ENCODE results near the gene ABO. TPM values are rescaled to one million over a fixed set of nuclear protein-coding genes. Genes with fewer than 3 reads are reported as not detected.
"Not testable (repeated sequence)": the region's sequence is repeated elsewhere in the genome, so short reads cannot be mapped to it uniquely, and the experiment has no call there.

The ABO gene
- total RNA-seq, 2 donors from 2014 or later, result not detected

DNA sequence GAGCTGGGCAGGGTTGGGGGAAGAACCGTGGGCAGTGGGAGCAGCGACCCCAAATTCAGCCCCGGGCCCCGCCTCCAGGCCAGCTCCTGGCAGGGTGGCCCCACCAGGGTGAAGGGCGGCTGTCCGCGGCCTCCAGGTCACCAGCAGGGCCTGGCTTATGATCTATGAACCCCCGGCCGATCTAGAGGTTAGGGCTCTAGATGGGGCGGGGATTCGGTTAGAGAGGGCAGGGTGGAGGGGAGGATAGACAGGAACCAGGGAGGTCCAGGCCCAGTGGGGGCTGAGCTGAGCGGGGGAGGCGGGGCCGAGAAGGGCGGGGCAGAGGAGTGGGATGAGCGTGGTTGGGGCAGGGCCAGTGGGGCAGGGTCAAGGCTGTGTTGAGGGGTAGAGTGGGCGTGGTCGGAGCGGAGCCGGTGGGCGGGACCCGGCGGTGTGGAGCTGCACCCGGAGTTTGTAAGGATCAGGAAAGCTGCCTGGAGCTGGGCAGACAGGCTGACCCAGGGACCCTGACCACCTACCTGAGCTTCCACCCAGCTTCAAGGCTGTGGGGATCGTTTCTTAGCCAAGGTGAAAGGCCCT, 36.6 kb downstream of the ABO start:
- DNase-seq (ENCODE audit: low spot score in 2 of 2) (peak in 1 of 2 donors; percentile 33), ATAC-seq (peak; percentile 64 to 79)
- Mint-ChIP-seq H3K9me3 (no peaks in the 10 kb centered on the region), H3K27ac (no peak overlapping the region), H3K36me3 (no peaks in the 10 kb centered on the region)

DNA sequence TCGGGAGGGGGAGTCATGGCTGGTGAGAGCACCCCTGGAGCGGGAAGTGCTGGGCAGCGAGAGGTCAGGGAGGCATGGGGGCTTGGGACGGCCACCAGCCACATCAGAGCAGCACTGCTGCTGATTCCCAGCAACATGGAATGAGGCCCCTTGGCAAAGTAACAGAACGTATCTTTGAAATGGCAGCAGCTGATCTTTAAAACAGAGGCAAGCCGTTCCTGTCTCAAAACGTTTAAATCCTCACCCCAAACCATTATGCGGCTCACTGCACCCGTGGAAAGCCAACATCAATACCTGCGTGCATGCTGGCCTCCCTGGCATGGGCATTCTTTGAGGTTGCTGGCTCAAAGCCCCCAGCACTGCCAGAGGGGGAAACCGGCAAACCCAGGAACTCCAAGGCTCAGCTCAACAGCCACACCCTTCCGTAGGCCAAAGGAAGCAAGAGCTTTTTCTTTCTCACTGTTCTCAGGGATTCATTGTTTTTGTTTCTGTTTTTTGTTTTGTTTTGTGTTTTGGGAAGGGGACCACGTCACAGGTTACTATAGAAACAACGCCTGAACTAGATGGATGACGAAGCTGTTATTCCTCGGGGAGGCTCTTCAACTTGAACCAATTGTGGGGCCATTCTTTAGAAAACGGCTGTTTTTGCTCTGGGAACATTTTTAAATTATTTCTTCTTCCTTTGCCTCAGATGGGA, 37.8 kb downstream of the ABO start:
- no peaks in the 10 kb centered on the region for H3K9me3 Mint-ChIP-seq
- H3K27ac Mint-ChIP-seq, result no peak overlapping the region
- ATAC-seq (no peak), DNase-seq (ENCODE audit: low spot score in 2 of 2) (no peak)
- H3K36me3 Mint-ChIP-seq, result no peaks in the 10 kb centered on the region

- not testable (repeated sequence) for H3K27ac Mint-ChIP-seq; ATAC-seq; DNase-seq (ENCODE audit: low spot score in 2 of 2); H3K9me3 Mint-ChIP-seq; H3K36me3 Mint-ChIP-seq
These were observed 38.5 kb downstream of the ABO start for GRCh38 chr9:133236291-133237034.

- Mint-ChIP-seq H3K36me3 (no peaks in the 10 kb centered on the region), H3K9me3 (no peaks in the 10 kb centered on the region), H3K27ac (no peak overlapping the region)
- DNase-seq (ENCODE audit: low spot score in 2 of 2) (no peak), ATAC-seq (no peak)
These were observed 39.3 kb downstream of the ABO start for GRCh38 chr9:133235549-133236222.

DNA sequence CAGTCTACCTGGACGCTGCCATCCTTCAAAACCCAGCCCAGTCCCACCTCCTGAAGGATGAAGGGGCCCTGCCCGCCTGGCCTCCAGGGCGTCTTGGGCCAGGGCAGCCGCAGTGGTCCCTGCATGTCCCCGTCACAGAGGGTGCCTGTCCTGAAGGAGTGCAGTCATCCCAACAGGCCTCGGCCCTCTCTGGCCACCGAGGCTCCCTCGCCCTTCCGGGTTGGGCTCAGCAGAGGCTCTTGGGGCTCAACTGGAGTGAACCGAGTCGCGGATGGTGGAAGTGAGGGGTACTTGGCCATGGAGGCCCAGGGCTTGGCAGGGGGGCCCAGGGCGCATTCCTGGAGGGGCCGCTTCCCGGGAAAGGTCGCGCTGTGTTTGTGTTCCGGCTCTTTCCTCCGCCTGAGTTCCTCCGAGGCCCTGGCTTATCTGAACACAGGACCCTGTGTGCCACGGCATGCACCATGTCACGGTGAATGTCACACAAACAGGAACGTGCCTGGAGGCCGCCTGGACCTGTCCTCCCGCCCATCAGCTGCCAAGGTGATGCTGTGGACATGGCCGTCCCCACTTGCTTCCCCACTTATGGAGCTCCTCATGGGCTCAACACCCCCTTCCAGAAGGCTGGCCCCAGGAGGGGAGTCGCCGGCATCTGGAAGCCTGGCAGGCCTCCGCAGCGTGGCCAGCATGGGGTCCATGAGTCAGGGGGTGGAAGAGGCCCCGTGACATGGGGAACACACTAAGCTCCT, 40.3 kb downstream of the ABO start:
- Mint-ChIP-seq H3K36me3 (no peaks in the 10 kb centered on the region), H3K9me3 (no peaks in the 10 kb centered on the region), H3K27ac (no peak overlapping the region)
- ATAC-seq, result no peak
- no peak for DNase-seq (ENCODE audit: low spot score in 2 of 2)

GRCh38 chr9:133233681-133234432, 41.1 kb downstream of the ABO start:
- Mint-ChIP-seq H3K9me3 (no peaks in the 10 kb centered on the region), H3K36me3 (no peaks in the 10 kb centered on the region), H3K27ac (no peak overlapping the region)
- no peak for DNase-seq (ENCODE audit: low spot score in 2 of 2)
- no peak for ATAC-seq

- not testable (repeated sequence) for ATAC-seq, H3K9me3 Mint-ChIP-seq
These were observed 43.0 kb downstream of the ABO start for GRCh38 chr9:133231934-133232568.

GRCh38 chr9:133230514-133230913, 44.5 kb downstream of the ABO start:
- H3K27ac Mint-ChIP-seq; ATAC-seq; DNase-seq (ENCODE audit: low spot score in 2 of 2); H3K36me3 Mint-ChIP-seq; H3K9me3 Mint-ChIP-seq: not testable (repeated sequence)

More at GRCh38 chr9:133231934-133232568, 43.0 kb downstream of the ABO start:
- H3K27ac Mint-ChIP-seq; DNase-seq (ENCODE audit: low spot score in 2 of 2); H3K36me3 Mint-ChIP-seq: not testable (repeated sequence)

DNA sequence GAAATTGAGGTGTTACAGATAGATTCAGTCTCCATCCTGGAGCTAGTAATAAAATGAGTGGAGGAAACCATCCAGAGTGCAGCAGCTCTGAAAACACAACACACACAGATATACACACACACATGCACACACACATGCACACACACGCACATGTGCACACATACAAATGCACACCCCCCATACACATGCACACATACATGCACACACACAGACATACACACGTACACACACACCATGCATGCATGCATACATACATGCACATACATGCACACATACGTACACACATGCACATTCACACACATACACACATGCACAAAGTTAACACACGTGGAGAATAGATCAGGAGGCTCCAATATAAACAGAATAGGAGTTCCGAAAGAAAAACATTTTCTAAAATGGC, 44.9 kb downstream of the ABO start:
- Mint-ChIP-seq H3K36me3 (no peaks in the 10 kb centered on the region), H3K9me3 (no peaks in the 10 kb centered on the region), H3K27ac (no peak overlapping the region)
- DNase-seq (ENCODE audit: low spot score in 2 of 2) (no peak), ATAC-seq (no peak)

- H3K36me3 Mint-ChIP-seq; H3K27ac Mint-ChIP-seq; DNase-seq (ENCODE audit: low spot score in 2 of 2); H3K9me3 Mint-ChIP-seq; ATAC-seq: not testable (repeated sequence)
These were observed 46.4 kb downstream of the ABO start for GRCh38 chr9:133228474-133229193.

GRCh38 chr9:133227996-133228395, 47.0 kb downstream of the ABO start:
- not testable (repeated sequence) for H3K36me3 Mint-ChIP-seq

DNA sequence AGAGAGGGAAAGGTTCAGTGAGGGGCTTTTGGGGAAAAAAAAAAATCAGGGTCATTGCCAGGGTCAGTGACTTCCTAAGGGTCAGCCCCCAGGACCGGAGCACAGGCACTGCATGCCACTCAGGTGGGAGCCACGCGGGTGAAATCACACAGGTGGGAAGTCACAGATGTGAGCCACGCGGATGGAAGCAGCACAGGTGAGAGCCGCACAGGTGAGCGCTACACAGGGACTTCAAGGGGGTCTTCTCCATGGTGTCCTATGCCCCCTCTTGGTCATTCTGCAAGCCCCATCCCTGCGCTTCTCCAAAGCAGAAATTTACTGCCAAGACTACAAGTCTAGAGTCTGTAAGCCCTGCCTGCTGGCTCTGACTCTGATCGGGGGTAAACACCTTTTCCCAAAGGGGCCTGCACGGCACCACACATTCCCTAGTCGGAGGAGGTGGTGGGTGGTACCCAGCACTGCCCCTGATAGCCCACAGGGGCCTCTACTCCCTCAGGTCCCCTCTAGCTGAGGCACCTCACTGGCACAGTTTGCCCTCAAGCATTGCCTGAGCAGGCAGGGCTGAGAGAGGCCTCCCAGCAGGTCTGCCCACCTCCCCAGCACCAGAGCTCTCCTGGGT, 47.6 kb downstream of the ABO start:
- no peak for ATAC-seq

More at GRCh38 chr9:133227996-133228395, 47.0 kb downstream of the ABO start:
- not testable (repeated sequence) for H3K9me3 Mint-ChIP-seq, ATAC-seq, H3K27ac Mint-ChIP-seq
- DNase-seq (ENCODE audit: low spot score in 2 of 2), result peak in 1 of 2 donors; percentile 45

GRCh38 chr9:133226219-133227171, 48.5 kb downstream of the ABO start:
- no peaks in the 10 kb centered on the region for H3K36me3 Mint-ChIP-seq
- H3K27ac Mint-ChIP-seq, result no peak overlapping the region
- DNase-seq (ENCODE audit: low spot score in 2 of 2) (no peak), ATAC-seq (no peak)
- no peaks in the 10 kb centered on the region for H3K9me3 Mint-ChIP-seq

More for the DNA sequence above, 47.6 kb downstream of the ABO start:
- Mint-ChIP-seq H3K36me3 (no peaks in the 10 kb centered on the region), H3K27ac (no peak overlapping the region), H3K9me3 (no peaks in the 10 kb centered on the region)
- peak in 1 of 2 donors; percentile 47 for DNase-seq (ENCODE audit: low spot score in 2 of 2)

Measured in activated naive CD4-positive, alpha-beta T cell treated with anti-CD3 and anti-CD28 coated beads, Interleukin-2, amount 50 U/mL, for 72 hours (primary cell).